ENCODE measurements around the gene SUSD5.

The SUSD5 gene

GRCh38 chr3:33218446-33219174, at the start of gene SUSD5:
Gene SUSD5, minus strand, starts transcription at chr3:33218810. Its CDS starts 13 bp downstream, at chr3:33218797.
- peak; percentile 37 for DNase-seq (ENCODE audit: low spot score)

DNA sequence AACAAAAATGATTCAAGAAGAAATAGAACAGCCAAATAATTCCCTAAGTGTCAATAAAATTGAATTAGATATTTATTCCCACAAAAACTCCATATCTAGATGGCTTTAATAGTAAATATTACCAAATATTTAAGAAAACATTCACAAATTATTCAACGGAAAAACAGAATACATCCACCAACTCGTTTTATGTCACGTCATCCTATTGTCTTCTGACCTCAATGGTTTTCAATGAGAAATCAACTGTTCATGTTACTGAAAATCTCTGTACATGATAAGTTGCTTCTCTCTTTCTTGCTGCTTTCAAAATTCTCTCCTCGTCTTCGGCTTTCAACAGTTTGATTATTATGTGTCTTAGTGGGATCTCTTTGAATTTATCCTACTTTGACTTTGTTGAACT, 41.5 kb upstream of the SUSD5 start:
- no peak for DNase-seq (ENCODE audit: low spot score)

DNA sequence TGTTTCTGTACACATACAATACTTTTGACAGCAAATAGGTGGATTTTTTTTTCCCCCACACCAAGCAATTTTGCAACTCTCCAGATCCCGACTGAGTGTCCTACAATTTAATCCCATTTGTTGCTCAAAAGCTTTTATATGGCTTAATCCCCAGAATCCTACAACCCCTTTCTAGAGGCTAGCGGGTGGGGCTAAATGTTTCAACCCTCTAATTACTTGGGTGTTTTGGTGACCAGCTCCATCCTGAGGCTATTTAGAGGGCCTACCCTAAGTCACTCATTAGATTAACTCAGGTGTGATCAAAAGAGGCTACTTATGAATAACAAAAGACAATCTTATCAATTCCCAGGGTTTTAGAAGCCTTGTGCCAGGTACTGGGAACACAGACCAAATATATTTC, 37.6 kb upstream of the SUSD5 start:
- DNase-seq (ENCODE audit: low spot score), result no peak

DNA sequence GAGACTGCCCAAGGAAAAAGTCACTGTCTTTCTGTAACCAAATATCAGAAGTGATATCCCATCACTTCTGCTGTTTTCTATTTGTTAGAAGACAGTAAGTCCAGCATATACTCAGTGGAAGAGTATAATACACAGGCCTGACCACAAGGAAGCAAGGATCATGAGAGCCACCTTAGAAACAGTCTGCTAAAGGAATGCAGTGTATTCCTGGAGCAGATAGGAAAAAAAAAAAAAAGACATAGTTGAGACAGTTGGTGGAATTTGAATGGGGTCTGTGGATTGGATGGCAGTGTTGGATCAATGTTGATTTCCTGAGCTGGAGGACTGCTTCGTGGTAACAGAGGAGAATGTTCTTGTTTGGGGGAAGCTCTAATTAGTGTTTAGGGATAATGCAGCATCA, 32.1 kb upstream of the SUSD5 start:
- DNase-seq (ENCODE audit: low spot score), result no peak

DNA sequence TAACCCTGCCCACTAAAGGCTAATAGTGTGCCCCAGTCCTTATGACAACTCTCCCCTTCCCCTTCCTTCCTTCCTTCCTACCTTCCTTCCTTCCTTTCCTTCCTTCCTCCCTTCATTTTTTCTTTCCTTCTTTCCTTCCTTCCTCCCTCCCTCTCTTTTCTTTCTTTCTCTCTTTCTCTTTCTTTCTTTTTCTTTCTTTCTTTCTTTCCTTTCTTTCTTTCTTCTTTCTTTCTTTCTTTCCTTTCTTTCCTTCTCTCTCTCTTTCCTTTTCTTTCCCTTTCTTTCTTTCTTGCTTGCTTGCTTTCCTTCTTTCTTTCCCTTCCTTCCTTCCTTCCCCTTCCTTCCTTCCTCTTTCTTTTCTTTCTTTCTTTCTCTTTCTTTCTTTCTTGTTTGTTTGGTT, 28.2 kb upstream of the SUSD5 start:
- DNase-seq (ENCODE audit: low spot score), result no peak

DNA sequence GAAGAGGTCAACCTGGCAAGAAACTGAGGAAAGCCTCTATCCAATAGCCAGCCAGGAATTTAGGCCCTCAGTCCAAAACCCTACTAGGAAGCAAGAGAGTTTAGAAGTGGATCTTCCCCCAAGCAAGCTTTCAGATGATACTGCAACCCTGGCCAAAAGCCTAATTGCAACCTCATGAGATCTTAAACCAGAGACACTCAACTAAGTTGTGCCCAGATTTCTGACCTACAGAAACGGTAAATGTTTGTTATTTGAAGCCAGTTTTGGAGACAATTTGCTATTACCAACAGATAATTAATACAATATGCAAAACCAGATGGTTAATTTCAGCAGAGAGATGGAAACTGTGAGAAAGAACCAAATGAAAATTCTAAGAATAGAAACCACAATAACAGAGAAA, 21.7 kb upstream of the SUSD5 start:
- DNase-seq (ENCODE audit: low spot score), result no peak

DNA sequence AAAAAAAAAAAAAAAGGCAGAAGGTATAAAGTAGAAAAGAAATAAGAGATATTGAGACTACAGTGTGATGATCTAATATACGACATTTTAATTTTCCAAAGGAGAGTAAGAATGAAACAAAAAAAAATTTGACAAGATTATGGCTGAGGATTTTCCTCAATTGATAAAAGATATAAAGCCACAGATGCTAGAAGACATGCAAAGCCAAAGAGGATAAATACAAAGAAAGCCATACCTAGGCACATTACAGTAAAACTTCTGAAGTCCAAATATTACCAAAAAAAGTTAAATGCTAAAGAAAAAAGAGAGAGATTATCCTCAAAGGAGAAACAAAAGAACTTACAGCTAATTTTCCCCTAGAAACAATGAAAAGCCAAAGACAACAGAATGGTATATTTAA, 20.3 kb upstream of the SUSD5 start:
- DNase-seq (ENCODE audit: low spot score), result no peak

GRCh38 chr3:33237439-33237838, 18.8 kb upstream of the SUSD5 start:
- DNase-seq (ENCODE audit: low spot score), result no peak

DNA sequence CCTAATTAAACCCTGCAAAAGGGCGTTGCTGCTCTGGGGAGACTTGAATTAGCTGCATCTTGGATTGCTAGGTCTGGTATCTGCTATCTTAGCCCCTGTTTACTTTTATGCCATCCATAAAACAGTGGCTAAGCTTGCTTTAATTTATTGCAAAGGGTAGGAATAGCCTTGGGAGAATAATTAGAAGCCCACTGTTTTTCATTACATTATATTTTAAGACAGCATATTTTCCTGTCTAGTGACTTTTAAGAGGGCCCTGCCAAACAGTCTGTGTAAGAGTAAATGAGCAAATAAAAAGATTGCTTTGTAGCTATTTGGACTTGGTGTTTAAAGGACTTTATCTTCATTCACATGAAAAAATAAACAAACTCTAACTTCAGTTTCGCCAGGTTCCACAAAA, 17.4 kb upstream of the SUSD5 start:
- no peak for DNase-seq (ENCODE audit: low spot score)

DNA sequence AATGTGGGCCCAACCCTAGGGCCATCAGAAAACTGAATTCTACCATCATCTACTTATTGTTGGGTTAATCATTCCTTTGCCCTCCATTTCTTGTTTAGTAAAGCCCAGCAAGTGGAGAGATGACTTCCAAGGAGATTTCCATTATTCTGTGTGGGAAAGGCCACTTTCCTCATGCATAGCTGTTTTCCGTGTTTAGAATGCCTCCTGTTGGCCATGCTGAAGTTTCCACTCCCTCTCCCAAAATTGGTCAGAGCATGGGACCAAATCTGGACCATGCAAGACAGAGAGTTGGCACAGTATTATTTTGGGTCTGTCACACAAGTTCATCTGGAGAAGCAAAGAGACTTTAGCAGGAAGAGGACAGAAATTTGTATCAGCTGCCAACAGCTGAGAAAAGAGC, 15.3 kb upstream of the SUSD5 start:
- no peak for DNase-seq (ENCODE audit: low spot score)

DNA sequence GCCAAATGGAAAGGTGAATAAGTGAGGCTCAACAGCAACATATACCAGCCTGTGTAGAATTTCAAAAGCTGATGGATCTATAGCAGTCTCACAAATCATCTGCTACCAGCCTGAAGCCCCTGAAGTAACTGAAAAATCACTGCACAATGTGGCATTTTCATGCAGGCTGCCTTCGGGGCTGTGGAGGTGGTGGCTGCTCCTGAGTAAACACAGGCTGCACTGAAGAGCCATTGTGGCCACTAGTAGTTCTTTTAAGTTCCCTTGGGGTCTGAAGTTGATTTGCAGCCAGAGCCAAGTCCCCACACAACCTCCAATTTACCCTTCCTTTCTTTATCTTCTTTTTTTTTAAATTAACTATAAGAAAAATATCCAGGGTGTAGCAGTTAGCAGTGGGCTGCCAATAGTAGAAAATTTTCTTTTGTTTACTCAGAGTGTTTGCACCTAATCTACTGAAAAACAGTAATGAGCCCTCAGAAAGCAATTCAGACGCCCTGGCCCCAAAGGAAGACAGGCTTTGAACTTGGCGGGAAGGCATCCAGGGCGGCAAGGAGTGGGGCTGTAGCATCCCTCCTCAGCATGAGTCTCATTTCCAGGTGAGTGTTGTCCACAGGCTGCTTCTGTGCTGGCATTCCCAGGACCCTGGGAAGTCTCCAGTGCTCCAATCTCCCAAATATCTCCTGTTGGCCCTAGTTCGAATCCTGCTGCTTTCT, 13.3 kb upstream of the SUSD5 start:
- DNase-seq (ENCODE audit: low spot score), result no peak

DNA sequence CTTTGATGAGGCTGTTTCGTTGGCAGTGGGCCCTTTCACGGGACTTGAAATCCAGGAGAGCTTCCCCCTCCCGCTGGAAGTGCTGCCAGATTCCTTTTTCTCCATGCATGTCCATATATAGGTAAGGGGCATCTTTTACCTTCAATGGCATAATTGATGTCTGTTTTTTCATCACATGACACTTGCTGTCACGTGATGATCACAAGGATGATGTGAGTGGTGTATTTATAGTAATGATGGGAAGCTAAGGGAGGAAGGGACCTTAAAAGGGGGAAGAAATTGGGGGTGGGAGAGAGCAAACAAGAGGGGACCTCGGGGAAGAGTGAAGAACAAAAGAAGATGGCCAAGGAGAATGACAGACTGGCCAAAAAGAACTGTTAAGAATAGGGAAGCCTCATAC, 11.3 kb upstream of the SUSD5 start:
- DNase-seq (ENCODE audit: low spot score), result no peak

DNA sequence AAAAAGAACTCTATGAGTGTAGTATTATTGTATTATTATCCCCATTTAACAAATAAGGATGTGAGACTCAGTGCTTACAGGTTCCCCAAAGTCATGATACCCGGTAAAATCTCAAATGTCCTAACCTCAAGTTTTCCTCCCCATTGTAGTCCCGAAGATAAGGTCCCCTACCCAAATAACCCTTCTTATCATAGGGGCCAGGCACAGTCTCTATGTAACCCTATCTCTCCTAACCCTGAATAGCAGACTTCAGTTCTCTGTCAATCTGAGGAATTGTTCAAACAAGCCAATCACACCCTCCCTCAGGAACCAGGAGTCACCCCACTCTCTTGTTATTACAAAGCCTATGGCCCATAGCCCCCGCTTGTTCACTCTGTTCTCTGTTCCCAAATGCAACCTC, 10.5 kb upstream of the SUSD5 start:
- no peak for DNase-seq (ENCODE audit: low spot score)

GRCh38 chr3:33221241-33221640, 2.6 kb upstream of the SUSD5 start:
- DNase-seq (ENCODE audit: low spot score), result no peak

- no peak for DNase-seq (ENCODE audit: low spot score)
Measured at GRCh38 chr3:33219175-33219487, 521 bp upstream of the SUSD5 start.

GRCh38 chr3:33217866-33218445, 654 bp downstream of the SUSD5 start:
- no peak for DNase-seq (ENCODE audit: low spot score)

GRCh38 chr3:33215739-33216138, 2.9 kb downstream of the SUSD5 start:
- DNase-seq (ENCODE audit: low spot score), result no peak

DNA sequence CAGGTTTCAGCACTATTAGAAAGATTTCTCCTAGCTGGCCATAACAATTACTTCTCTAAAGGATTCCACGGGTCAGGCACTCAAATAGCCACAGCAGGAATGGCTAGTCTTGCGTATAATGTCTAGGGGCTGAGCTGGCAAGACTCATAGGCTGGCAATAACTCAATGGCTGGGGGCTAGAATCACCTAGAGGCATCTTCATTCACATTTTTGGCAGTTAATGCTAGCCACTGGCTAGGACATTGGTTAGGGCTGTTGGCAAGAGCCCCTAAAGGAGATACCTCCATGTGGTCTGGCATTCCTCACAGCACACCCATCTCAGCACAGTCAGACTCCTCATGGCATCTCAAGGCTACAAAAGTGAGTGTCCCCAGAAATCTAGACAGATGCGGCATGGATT, 6.2 kb downstream of the SUSD5 start:
- DNase-seq (ENCODE audit: low spot score), result no peak

DNA sequence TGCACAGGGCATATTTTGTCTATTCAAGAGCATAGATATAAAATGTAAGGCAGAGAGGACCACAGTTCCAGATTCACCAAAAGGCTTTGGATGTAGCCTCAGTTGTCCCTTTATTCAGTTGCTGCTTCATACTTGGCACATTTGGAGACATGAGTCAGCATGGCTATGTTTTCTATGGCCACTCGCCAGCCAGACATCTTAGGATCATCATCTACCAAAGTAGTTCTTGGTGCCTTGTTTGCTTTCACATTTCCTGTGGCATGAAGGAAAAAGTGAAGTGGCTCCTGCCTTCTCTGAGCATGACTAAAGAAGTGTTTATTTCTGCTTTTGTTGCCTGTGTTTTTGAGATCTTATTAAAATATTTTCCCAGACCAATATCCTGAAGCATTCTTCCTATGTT, 7.2 kb downstream of the SUSD5 start:
- peak; percentile 86 for DNase-seq (ENCODE audit: low spot score)

GRCh38 chr3:33209357-33209756, 9.3 kb downstream of the SUSD5 start:
- no peak for DNase-seq (ENCODE audit: low spot score)

DNA sequence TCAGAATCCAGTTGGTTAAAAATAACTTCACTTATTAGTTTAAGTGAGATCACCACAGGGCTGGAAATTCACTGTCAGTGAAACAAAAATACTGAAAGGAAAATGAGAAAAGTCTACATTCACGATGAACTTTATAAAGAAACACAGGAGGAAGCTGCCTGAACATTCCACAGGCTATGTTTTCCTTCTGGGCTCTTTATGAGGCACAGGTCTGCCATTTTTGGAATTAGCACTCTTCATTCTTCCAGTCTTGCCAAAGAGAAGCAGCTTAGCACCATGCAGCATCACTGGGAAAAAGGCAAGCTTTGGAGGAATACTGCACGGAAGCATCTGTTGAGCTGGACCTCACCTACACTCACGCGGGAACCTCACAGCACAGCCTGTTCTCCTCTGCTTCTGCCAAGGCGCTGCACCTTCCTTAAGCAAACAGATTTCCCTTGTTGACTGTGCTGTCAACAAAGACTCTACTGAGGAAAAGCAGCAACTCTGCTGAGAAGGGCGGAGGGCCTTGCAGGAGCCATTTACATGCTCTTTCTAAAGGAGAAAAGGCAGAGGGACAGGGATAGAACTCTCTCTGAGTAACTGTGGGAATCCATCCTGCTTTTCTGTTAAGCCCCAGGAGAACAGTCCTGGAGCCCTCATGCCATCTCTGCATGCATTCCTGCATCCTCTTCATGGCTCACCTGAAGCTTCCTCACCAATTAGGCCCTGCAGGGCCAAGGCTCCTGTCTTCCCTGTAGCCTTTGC, 15.7 kb downstream of the SUSD5 start:
- no peak for DNase-seq (ENCODE audit: low spot score)

DNA sequence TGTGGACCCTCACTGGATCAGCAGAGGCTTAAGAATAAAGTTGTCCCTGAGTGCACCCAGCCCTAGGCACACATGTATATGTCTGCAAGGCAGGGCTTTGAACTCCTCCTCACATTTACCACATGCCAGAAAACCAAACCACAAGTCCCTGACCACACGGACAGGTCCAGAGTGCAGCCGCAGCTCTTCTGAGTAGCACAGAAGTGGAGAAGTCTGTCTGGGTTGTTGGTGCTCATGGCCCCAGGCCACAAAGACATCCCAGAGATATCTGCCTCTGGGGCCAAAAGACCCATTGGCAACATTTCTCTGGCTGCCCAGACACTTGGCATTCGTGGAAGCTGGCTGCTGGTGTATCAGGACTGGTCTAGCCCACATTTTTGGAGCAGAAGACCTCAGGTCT, 17.4 kb downstream of the SUSD5 start:
- no peak for DNase-seq (ENCODE audit: low spot score)

DNA sequence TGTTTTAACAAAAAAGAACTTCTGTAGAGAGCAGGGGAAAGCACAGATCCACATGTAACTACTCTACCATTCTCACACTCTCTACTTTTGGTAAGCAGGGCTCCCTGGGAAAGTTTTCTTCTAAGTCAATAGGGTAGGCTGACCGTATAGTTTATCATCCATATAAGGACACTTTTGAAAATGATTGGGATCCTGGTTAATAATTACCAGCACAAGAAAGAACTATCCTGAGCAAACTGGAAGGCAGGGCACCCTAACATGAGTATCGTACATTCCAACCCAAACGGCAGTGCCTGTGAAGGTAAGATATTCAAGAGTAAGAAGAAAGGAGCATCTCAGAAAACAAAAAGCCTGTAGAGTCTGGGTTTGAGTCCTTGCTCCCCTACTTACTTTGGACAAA, 22.1 kb downstream of the SUSD5 start:
- DNase-seq (ENCODE audit: low spot score), result peak; percentile 17

Data from kidney tubule cell (primary cell).